Aorta (tissue), 5 donors: ENCODE data around the gene DHX9. TPM values are rescaled to one million over a fixed set of nuclear protein-coding genes. Genes with fewer than 3 reads are reported as not detected.

Experiments used
- ATAC-seq: fragments of 200-7000 bp; cut with Tn5 transposase; one replicate; pipeline ENCODE4 v1.9.1; 2022; ENCODE audit warnings: moderate library complexity; ENCODE audit not compliant: low FRiP score
- DNase-seq, 2 donors: peaks; one replicate each; pipeline ENCODE4 v3.0.0-alpha.2; 2020
- H3K27ac ChIP-seq, 2 donors: one replicate each; pipeline ENCODE4 v1.5.1; 2013; ENCODE audit warnings: low read length in 2 of 2, mild to moderate bottlenecking in 2 of 2, moderate library complexity in 2 of 2, control low read depth in 1 of 2, inconsistent platforms in 1 of 2, low read depth in 1 of 2
- H3K27me3 ChIP-seq, 2 donors: one replicate each; pipeline ENCODE4 v1.6.1; 2013; ENCODE audit warnings: control low read depth in 1 of 2, low read length in 1 of 2, mild to moderate bottlenecking in 1 of 2, moderate library complexity in 1 of 2; ENCODE audit not compliant: insufficient read depth in 2 of 2, control insufficient read depth in 1 of 2
- H3K36me3 ChIP-seq, 2 donors: one replicate each; pipeline ENCODE4 v1.6.1; 2013; ENCODE audit warnings: control low read depth in 1 of 2, low read length in 1 of 2, mild to moderate bottlenecking in 1 of 2; ENCODE audit not compliant: insufficient read depth in 2 of 2, control insufficient read depth in 1 of 2
- H3K4me1 ChIP-seq, 2 donors: one replicate each; pipeline ENCODE4 v1.6.1; 2013; ENCODE audit warnings: low read length in 2 of 2, control low read depth in 1 of 2, mild to moderate bottlenecking in 1 of 2, moderate library complexity in 1 of 2; ENCODE audit not compliant: insufficient read depth in 2 of 2, control insufficient read depth in 1 of 2
- H3K4me3 ChIP-seq, 2 donors: one replicate each; pipeline ENCODE4 v1.5.1; 2013; ENCODE audit warnings: low read length in 2 of 2, control low read depth in 1 of 2, mild to moderate bottlenecking in 1 of 2
- H3K9me3 ChIP-seq: one replicate; pipeline ENCODE4 v1.6.1; 2013; ENCODE audit warnings: mild to moderate bottlenecking, low read length; ENCODE audit not compliant: control insufficient read depth
- WGBS, 2 donors: extraction: QIAGEN DNeasy Blood & Tissue Kit; methylation state at CpG; one replicate each; pipeline ENCODE4 v1.1.7; 2013; 5-methylcytosine and 5-hydroxymethylcytosine counted together
- intact Hi-C, 2 donors: fragments of 100-400 bp; cut with DNase I; formaldehyde crosslinking; loops; one replicate each; pipeline versions ENCODE4 v1.14.2 to v1.15.0; 2022
- polyA plus RNA-seq, 2 donors: library from polyadenylated mRNA; stranded (reverse); fragments of 200-250 nt; gene quantifications; one replicate each; pipeline ENCODE4 v1.2.3, GENCODE V29; 2013
- total RNA-seq, 2 donors: library from RNA; stranded (reverse); fragmentation: NEBNext Ultra II Directional; extraction: Animal tissue kit (Norgen Biotek cat#: 25700); gene quantifications; one replicate each; pipeline ENCODE4 v1.2.1, GENCODE V29; 2021
- donor health status: healthy with polysubstance abuse.
- donor health status: Bipolar disorder and iron deficiency.
- donor health status: DM: no; HTN: no; CAD: no.
- donor health status: DM: no; HTN: no; CAD: no.
- donor health status: DM: yes; HTN: yes; CAD: no.

Gene DHX9
- total and polyA plus RNA-seq, 4 donors: 32.2 to 95.9 (median 72.7) TPM

GRCh38 chr1:182829285-182829932 lies 9.7 kb upstream of the DHX9 start:
- no peaks in the 10 kb centered on the region for H3K9me3 ChIP-seq
- ATAC-seq (no peak), DNase-seq (no peak)
- no peak overlapping the region for H3K4me3 ChIP-seq
- 82 to 87% methylated on average over 5 of the region's 5 CpGs for WGBS, 2 donors
- H3K27ac ChIP-seq: no peak overlapping the region
- H3K36me3 ChIP-seq: no peaks in the 10 kb centered on the region
- H3K4me1 ChIP-seq: no peaks in the 10 kb centered on the region
- intact Hi-C loops: no loop called here
- H3K27me3 ChIP-seq: no peaks in the 10 kb centered on the region

DNA sequence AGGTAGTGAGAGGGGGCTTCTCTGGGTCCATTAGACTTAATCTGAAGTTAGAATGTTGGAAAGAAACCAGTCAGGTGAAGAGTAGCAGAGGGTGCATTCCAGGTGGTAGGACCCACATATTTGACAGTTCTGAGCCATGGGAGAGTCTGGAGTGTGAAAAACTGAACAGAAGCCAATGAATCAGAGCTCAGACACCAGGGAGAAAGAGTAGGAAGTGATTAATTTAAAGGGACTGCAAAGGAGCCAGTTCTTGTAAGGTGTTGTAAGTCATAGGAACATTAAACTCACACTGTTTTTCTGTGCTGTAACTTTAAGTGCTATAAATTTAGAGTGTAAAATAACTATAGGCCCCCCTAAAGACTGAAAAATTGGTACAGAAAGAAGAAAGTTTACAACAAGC lies 5.9 kb upstream of the DHX9 start:
- intact Hi-C loops: no loop called here

DNA sequence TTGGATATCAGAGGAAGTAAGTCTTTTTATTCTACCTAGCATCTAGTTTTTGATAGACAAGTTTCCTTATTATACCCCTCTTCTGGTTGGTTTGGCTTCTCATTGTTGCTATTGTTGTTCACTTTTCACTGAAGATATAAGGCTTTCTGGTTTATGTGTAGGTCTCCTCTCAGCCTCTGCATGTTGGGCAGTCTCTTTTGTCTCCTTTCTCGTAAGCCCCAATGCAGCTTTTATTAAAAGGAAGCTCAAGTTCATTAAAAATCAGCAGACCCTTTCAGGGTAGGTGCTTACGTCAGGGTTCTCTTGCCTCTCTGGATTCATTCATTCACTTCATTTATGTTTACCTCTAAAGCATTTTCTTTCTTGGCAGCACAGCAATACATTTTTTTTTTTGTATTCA lies 4.8 kb upstream of the DHX9 start:
- H3K4me3 ChIP-seq: no peak overlapping the region
- 85 to 94% methylated on average over 2 of the region's 2 CpGs for WGBS, 2 donors
- no peak for DNase-seq

More for the DNA sequence above, 5.9 kb upstream of the DHX9 start:
- Histone ChIP-seq H3K27ac (no peak overlapping the region), H3K4me3 (no peak overlapping the region), H3K27me3 (no peaks in the 10 kb centered on the region), H3K4me1 (no peaks in the 10 kb centered on the region), H3K9me3 (no peaks in the 10 kb centered on the region), H3K36me3 (no peaks in the 10 kb centered on the region)
- DNase-seq (no peak), ATAC-seq (no peak)

DNA sequence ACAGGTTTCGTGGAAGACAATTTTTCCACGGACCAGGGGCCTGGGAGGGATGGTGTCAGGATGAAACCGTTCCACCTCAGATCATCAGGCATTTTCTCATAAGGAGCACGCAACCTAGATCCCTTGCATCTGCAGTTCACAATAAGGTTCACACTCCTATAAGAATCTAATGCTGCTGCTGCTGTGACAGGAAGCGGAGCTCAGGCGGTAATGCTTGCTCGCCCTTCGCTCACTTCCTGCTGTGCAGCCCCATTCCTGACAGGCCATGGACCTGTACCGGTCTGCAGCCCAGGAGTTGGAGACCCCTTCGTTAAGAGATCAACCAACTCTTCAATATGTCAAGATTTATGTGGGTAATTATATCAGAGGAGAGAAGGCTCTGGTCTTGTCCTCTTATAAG lies 3.3 kb upstream of the DHX9 start:
- WGBS, 2 donors: 84 to 85% methylated on average over 10 of the region's 10 CpGs
- Histone ChIP-seq H3K4me3 (no peak overlapping the region), H3K4me1 (no peaks in the 10 kb centered on the region), H3K9me3 (no peaks in the 10 kb centered on the region), H3K36me3 (no peaks in the 10 kb centered on the region), H3K27me3 (no peaks in the 10 kb centered on the region), H3K27ac (no peak overlapping the region)
- intact Hi-C loops: loop anchor here in 1 of 2 donors (5.0 kb wide), 1 partner anchor 34 kb away; no protein-coding TSS in a partner anchor
- DNase-seq: peak in 1 of 2 donors; percentile 48
- no peak for ATAC-seq

More for the DNA sequence above, 4.8 kb upstream of the DHX9 start:
- H3K4me1 ChIP-seq: no peaks in the 10 kb centered on the region
- no peaks in the 10 kb centered on the region for H3K36me3 ChIP-seq
- H3K27me3 ChIP-seq: no peaks in the 10 kb centered on the region
- no peaks in the 10 kb centered on the region for H3K9me3 ChIP-seq
- intact Hi-C loops: no loop called here
- no peak overlapping the region for H3K27ac ChIP-seq
- ATAC-seq: no peak

- H3K4me1 ChIP-seq: no peaks in the 10 kb centered on the region
- intact Hi-C loops: no loop called here
- H3K4me3 ChIP-seq: no peak overlapping the region
- H3K27me3 ChIP-seq: no peaks in the 10 kb centered on the region
- peaks cover 0 to 2% of the 10 kb centered on the region in 2 donors for H3K36me3 ChIP-seq
- no peaks in the 10 kb centered on the region for H3K9me3 ChIP-seq
- no peak overlapping the region for H3K27ac ChIP-seq
- 47 to 51% methylated on average over 10 of the region's 10 CpGs for WGBS, 2 donors
- DNase-seq: no peak
- ATAC-seq: no peak
These were observed 2.3 kb downstream of the DHX9 start for GRCh38 chr1:182841368-182841988.

GRCh38 chr1:182842265-182842664 lies 3.1 kb downstream of the DHX9 start:
- no peak overlapping the region for H3K27ac ChIP-seq
- intact Hi-C loops: no loop called here
- no peaks in the 10 kb centered on the region for H3K27me3 ChIP-seq
- H3K36me3 ChIP-seq: peaks cover 0 to 2% of the 10 kb centered on the region in 2 donors
- H3K9me3 ChIP-seq: no peaks in the 10 kb centered on the region
- DNase-seq: no peak
- no peak for ATAC-seq
- H3K4me1 ChIP-seq: no peaks in the 10 kb centered on the region
- 51 to 52% methylated on average over 4 of the region's 4 CpGs for WGBS, 2 donors
- H3K4me3 ChIP-seq: no peak overlapping the region

GRCh38 chr1:182845379-182845778 lies 6.2 kb downstream of the DHX9 start:
- Histone ChIP-seq H3K27me3 (no peaks in the 10 kb centered on the region), H3K4me3 (no peak overlapping the region), H3K27ac (no peak overlapping the region), H3K4me1 (no peaks in the 10 kb centered on the region), H3K36me3 (peaks cover 4 to 6% of the 10 kb centered on the region in 2 donors), H3K9me3 (no peaks in the 10 kb centered on the region)
- intact Hi-C loops: no loop called here
- no peak for ATAC-seq
- WGBS, 2 donors: 93 to 99% methylated on average over 1 of the region's 1 CpG
- no peak for DNase-seq

GRCh38 chr1:182845894-182846293 lies 6.7 kb downstream of the DHX9 start:
- ATAC-seq (no peak), DNase-seq (peak in 1 of 2 donors; percentile 22)
- intact Hi-C loops: no loop called here
- no peaks in the 10 kb centered on the region for H3K4me1 ChIP-seq
- peaks cover 4 to 6% of the 10 kb centered on the region in 2 donors for H3K36me3 ChIP-seq
- H3K27me3 ChIP-seq: no peaks in the 10 kb centered on the region
- 75 to 83% methylated on average over 5 of the region's 5 CpGs for WGBS, 2 donors
- no peak overlapping the region for H3K27ac ChIP-seq
- no peaks in the 10 kb centered on the region for H3K9me3 ChIP-seq
- H3K4me3 ChIP-seq: no peak overlapping the region

GRCh38 chr1:182847105-182847504 lies 8.0 kb downstream of the DHX9 start:
- Histone ChIP-seq H3K36me3 (peaks cover 4 to 6% of the 10 kb centered on the region in 2 donors), H3K4me3 (no peak overlapping the region), H3K27ac (no peak overlapping the region), H3K9me3 (no peaks in the 10 kb centered on the region), H3K4me1 (no peaks in the 10 kb centered on the region), H3K27me3 (no peaks in the 10 kb centered on the region)
- ATAC-seq (no peak), DNase-seq (no peak)
- intact Hi-C loops: no loop called here
